Breast epithelium (tissue), 4 donors: ENCODE measurements around the gene MAN1A1. TPM values are rescaled to one million over a fixed set of nuclear protein-coding genes. Genes with fewer than 3 reads are reported as not detected.
"Not testable (repeated sequence)": the region's sequence is repeated elsewhere in the genome, so short reads cannot be mapped to it uniquely, and the experiment has no call there.

Source experiments
- DNase-seq, 2 donors: peaks; one replicate each; pipeline ENCODE4 v3.0.0-alpha.2; 2019; ENCODE audit warnings: low spot score in 2 of 2
- H3K27ac ChIP-seq, 2 donors: fragments of 200-600 bp; sonication (generic) in 1 of 2; one replicate each; pipeline ENCODE4 v1.5.1; 2016 to 2019; ENCODE audit warnings: mild to moderate bottlenecking in 1 of 2
- H3K27me3 ChIP-seq, 2 donors: fragments of 200-600 bp; sonication (generic) in 1 of 2; one replicate each; pipeline versions ENCODE4 v1.5.1 to v1.6.0; 2017 to 2019; ENCODE audit warnings: control low read depth in 1 of 2, mild to moderate bottlenecking in 1 of 2
- H3K36me3 ChIP-seq: fragments of 200-600 bp; one replicate; pipeline ENCODE4 v1.5.1; 2019
- H3K4me1 ChIP-seq, 2 donors: fragments of 200-600 bp; sonication (generic); one replicate each; pipeline ENCODE4 v1.5.1; 2016 to 2019; ENCODE audit warnings: control low read depth in 1 of 2
- H3K4me3 ChIP-seq, 3 donors: fragments of 200-600 bp; sonication (generic); 1 replicate in 2 of 3; 2 replicates in 1 of 3; pipeline ENCODE4 v1.5.1; 2016 to 2019; ENCODE audit warnings: mild to moderate bottlenecking in 3 of 3, moderate library complexity in 2 of 3
- H3K9me3 ChIP-seq, 2 donors: fragments of 200-600 bp; sonication (generic) in 1 of 2; one replicate each; pipeline ENCODE4 v1.5.1; 2016 to 2019; ENCODE audit warnings: control low read depth in 1 of 2
- CTCF ChIP-seq, 3 donors: fragments of 450-650 bp; IDR thresholded peaks; one replicate each; pipeline ENCODE4 v1.5.1; 2016 to 2017; ENCODE audit warnings: antibody characterized with exemption in 3 of 3, mild to moderate bottlenecking in 3 of 3, moderate library complexity in 3 of 3
- POLR2A ChIP-seq: fragments of 450-650 bp; IDR thresholded peaks from one replicate; pipeline ENCODE4 v1.6.1; 2016; ENCODE audit warnings: antibody characterized with exemption, mild to moderate bottlenecking, moderate library complexity
- POLR2AphosphoS5 ChIP-seq, 3 donors: sonication (generic); formaldehyde crosslinking; IDR thresholded peaks; one replicate each; pipeline ENCODE4 v1.6.1; 2017; ENCODE audit warnings: antibody characterized with exemption in 3 of 3
- intact Hi-C: fragments of 100-400 bp; cut with DNase I; formaldehyde crosslinking; loops from one replicate; pipeline ENCODE4 v1.15.1; 2023; ENCODE audit warnings: low total_unique reads
- total RNA-seq, 3 donors: library from RNA; depleted of rRNA; stranded (reverse); fragments of >200 nt; gene quantifications; one replicate each; pipeline ENCODE4 v1.1.0, GENCODE V29; 2016

Gene MAN1A1
- total RNA-seq, 3 donors from 2014 or later, result 81.2 to 481 (median 104) TPM

- Histone ChIP-seq H3K27me3 (no peaks in the 10 kb centered on the region), H3K36me3 (no peaks in the 10 kb centered on the region), H3K9me3 (no peaks in the 10 kb centered on the region), H3K4me1 (no peaks in the 10 kb centered on the region), H3K4me3 (no peak overlapping the region), H3K27ac (no peak overlapping the region)
- intact Hi-C loops, result no loop called here
- TF ChIP-seq POLR2AphosphoS5 (IDR thresholded peaks at IDR 0.05), result no peak
- no peak for TF ChIP-seq POLR2A
- TF ChIP-seq CTCF (IDR thresholded peaks at IDR 0.05), result no peak
- DNase-seq, result no peak
These were observed 177.5 kb downstream of the MAN1A1 start for GRCh38 chr6:119171864-119172588.

GRCh38 chr6:119171088-119171841 is 178.3 kb downstream of the MAN1A1 start:
- H3K4me3 ChIP-seq, result no peak overlapping the region
- no peak for DNase-seq
- H3K27me3 ChIP-seq, result no peaks in the 10 kb centered on the region
- H3K9me3 ChIP-seq, result no peaks in the 10 kb centered on the region
- H3K36me3 ChIP-seq, result no peaks in the 10 kb centered on the region
- no peak for TF ChIP-seq POLR2A
- TF ChIP-seq POLR2AphosphoS5 (IDR thresholded peaks at IDR 0.05), result no peak
- TF ChIP-seq CTCF (IDR thresholded peaks at IDR 0.05), result no peak
- intact Hi-C loops, result no loop called here
- no peak overlapping the region for H3K27ac ChIP-seq
- H3K4me1 ChIP-seq, result no peaks in the 10 kb centered on the region

GRCh38 chr6:119170447-119171087 is 179.0 kb downstream of the MAN1A1 start:
- no peaks in the 10 kb centered on the region for H3K9me3 ChIP-seq
- no peaks in the 10 kb centered on the region for H3K27me3 ChIP-seq
- intact Hi-C loops, result no loop called here
- DNase-seq, result no peak
- H3K27ac ChIP-seq, result no peak overlapping the region
- TF ChIP-seq POLR2AphosphoS5 (IDR thresholded peaks at IDR 0.05) (no peak), CTCF (IDR thresholded peaks at IDR 0.05) (no peak), POLR2A (no peak)
- H3K4me3 ChIP-seq, result no peak overlapping the region
- no peaks in the 10 kb centered on the region for H3K36me3 ChIP-seq
- H3K4me1 ChIP-seq, result no peaks in the 10 kb centered on the region

DNA sequence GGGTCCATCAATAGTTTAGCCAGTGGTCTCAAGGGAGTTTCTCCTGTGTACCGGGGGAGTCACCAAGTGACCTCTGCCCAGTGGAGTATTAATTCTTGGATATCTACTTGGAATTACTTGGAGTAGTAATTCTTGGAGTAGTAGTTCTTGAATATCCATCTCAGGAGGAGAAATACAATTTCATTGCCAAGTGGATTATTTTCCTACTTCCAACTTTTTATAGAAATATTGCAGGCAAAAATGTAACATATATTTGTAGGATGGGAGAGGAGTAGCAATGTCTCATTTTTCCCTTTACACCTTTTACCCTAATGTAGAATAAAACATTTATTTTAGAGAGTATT is 179.5 kb downstream of the MAN1A1 start:
- TF ChIP-seq CTCF (IDR thresholded peaks at IDR 0.05) (no peak), POLR2A (no peak), POLR2AphosphoS5 (IDR thresholded peaks at IDR 0.05) (no peak)
- intact Hi-C loops, result no loop called here

DNA sequence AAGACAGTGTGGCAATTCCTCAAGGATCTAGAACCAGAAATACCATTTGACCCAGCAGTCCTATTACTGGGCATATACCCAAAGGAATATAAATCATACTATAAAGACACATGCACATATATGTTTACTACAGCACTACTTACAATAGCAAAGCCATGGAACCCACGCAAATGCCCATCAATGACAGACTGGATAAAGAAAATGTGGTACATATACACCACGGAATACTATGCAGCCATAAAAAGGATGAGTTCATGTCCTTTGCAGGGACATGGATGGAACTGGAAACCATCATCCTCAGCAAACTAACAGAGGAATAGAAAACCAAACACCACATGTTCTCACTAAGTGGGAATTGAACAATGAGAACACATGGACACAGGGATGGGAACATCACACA is 180.2 kb downstream of the MAN1A1 start:
- H3K4me3 ChIP-seq, H3K27ac ChIP-seq, H3K4me1 ChIP-seq, H3K36me3 ChIP-seq, H3K27me3 ChIP-seq, H3K9me3 ChIP-seq, DNase-seq, intact Hi-C loops: not testable (repeated sequence)

More for the DNA sequence above, 179.5 kb downstream of the MAN1A1 start:
- Histone ChIP-seq H3K4me3 (no peak overlapping the region), H3K36me3 (no peaks in the 10 kb centered on the region), H3K4me1 (no peaks in the 10 kb centered on the region), H3K27me3 (no peaks in the 10 kb centered on the region), H3K9me3 (no peaks in the 10 kb centered on the region), H3K27ac (no peak overlapping the region)
- DNase-seq, result no peak
